Dermis microvascular lymphatic vessel endothelial cell (primary cell): ENCODE results near the gene LHFPL2. TPM values are rescaled to one million over a fixed set of nuclear protein-coding genes. Genes with fewer than 3 reads are reported as not detected.

Experiments used
- DNase-seq, 2 donors: peaks; one replicate each; pipeline versions ENCODE4 v3.0.0 to v3.0.0-alpha.2; 2010; ENCODE audit warnings: low read depth in 2 of 2
- total RNA-seq: library from RNA; depleted of rRNA; stranded (reverse); fragments of >200 nt; gene quantifications from 2 replicates; pipeline ENCODE4 v1.2.1, GENCODE V29; 2014

The LHFPL2 gene
- total RNA-seq, 1 donor from 2014 or later = 21.1 TPM

GRCh38 chr5:78547183-78547582 is 101.4 kb downstream of the LHFPL2 start:
- no peak for DNase-seq

- no peak for DNase-seq
Observed at GRCh38 chr5:78546276-78546996, 102.1 kb downstream of the LHFPL2 start.

- no peak for DNase-seq
Observed at GRCh38 chr5:78545406-78545805, 103.2 kb downstream of the LHFPL2 start.

GRCh38 chr5:78544561-78545201 is 103.9 kb downstream of the LHFPL2 start:
- peak in 1 of 2 donors; percentile 61 for DNase-seq

- no peak for DNase-seq
Observed at GRCh38 chr5:78543916-78544315, 104.7 kb downstream of the LHFPL2 start.

- DNase-seq = no peak
Observed at GRCh38 chr5:78543292-78543691, 105.3 kb downstream of the LHFPL2 start.

GRCh38 chr5:78542321-78542840 is 106.2 kb downstream of the LHFPL2 start:
- DNase-seq = no peak

- no peak for DNase-seq
Observed at GRCh38 chr5:78541086-78541654, 107.4 kb downstream of the LHFPL2 start.

- no peak for DNase-seq
Observed at GRCh38 chr5:78540335-78541085, 108.1 kb downstream of the LHFPL2 start.

- DNase-seq = no peak
Observed at GRCh38 chr5:78538240-78538850, 110.2 kb downstream of the LHFPL2 start.

GRCh38 chr5:78537821-78538220 is 110.8 kb downstream of the LHFPL2 start:
- DNase-seq = peak in 1 of 2 donors; percentile 59

GRCh38 chr5:78537411-78537810 is 111.2 kb downstream of the LHFPL2 start:
- DNase-seq = no peak

GRCh38 chr5:78536661-78537196 is 111.8 kb downstream of the LHFPL2 start:
- DNase-seq = no peak

GRCh38 chr5:78534905-78535200 is 113.7 kb downstream of the LHFPL2 start:
- DNase-seq = no peak

GRCh38 chr5:78534148-78534904 is 114.2 kb downstream of the LHFPL2 start:
- DNase-seq = peak in 1 of 2 donors; percentile 66

- DNase-seq = peak; percentile 31 to 67
Observed at GRCh38 chr5:78533356-78533755, 115.2 kb downstream of the LHFPL2 start.

- peak in 1 of 2 donors; percentile 79 for DNase-seq
Observed at GRCh38 chr5:78530342-78531096, 118.1 kb downstream of the LHFPL2 start.

GRCh38 chr5:78527925-78528324 is 120.6 kb downstream of the LHFPL2 start:
- peak in 1 of 2 donors; percentile 36 for DNase-seq

- DNase-seq = peak; percentile 54 to 98
Observed at GRCh38 chr5:78527054-78527859, 121.3 kb downstream of the LHFPL2 start.
